ENCODE data around the gene EIPR1.
"Not testable (repeated sequence)": the region's sequence is repeated elsewhere in the genome, so short reads cannot be mapped to it uniquely, and the experiment has no call there.

Gene EIPR1

DNA sequence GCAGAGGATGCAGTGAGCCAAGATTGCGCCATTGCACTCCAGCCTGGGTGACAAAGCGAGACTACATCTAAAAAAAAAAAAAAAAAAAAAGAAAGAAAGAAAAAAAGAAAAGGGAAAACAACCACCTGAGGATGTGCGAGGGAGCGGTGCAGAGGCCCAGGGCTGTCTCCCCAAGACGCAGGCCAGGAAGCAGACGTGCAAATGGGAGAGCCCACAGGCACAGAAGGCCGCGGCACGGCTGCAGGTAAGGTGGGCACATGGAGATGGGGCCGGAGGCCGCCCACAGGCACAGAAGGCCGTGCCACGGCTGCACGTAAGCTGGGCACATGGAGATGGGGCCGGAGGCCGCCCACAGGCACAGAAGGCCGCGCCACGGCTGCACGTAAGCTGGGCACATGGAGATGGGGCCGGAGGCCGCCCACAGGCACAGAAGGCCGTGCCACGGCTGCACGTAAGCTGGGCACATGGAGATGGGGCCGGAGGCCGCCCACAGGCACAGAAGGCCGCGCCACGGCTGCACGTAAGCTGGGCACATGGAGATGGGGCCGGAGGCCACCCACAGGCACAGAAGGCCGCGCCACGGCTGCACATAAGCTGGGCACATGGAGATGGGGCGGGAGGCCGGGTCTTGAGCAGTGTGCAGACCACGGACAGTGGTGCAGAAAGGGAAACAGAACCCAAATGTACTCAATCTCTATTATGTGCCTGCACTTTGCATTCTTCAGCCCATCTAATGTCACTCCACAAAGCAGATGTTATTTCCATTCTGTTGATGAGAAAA, 93.6 kb downstream of the EIPR1 start:
- DNase-seq: not testable (repeated sequence)

DNA sequence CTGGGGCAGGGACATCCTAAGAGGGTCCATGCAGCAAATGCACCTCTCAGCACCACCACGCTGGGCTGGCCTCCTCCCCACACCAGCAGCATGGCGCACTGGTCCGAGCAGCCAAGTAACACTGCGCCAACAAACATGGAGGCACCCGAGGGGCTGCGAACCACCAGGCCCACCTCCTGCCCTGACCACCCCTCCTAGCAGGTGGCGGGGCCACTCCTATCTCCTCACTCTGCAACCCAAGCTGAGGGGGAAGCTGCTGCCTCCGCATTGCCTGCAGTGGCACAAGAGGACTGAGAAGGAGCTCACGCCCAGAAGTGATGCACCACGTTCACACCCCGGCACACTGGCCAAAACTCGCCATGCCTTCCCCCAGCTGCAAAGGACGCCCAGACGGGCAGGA, 94.4 kb downstream of the EIPR1 start:
- no peak for DNase-seq

DNA sequence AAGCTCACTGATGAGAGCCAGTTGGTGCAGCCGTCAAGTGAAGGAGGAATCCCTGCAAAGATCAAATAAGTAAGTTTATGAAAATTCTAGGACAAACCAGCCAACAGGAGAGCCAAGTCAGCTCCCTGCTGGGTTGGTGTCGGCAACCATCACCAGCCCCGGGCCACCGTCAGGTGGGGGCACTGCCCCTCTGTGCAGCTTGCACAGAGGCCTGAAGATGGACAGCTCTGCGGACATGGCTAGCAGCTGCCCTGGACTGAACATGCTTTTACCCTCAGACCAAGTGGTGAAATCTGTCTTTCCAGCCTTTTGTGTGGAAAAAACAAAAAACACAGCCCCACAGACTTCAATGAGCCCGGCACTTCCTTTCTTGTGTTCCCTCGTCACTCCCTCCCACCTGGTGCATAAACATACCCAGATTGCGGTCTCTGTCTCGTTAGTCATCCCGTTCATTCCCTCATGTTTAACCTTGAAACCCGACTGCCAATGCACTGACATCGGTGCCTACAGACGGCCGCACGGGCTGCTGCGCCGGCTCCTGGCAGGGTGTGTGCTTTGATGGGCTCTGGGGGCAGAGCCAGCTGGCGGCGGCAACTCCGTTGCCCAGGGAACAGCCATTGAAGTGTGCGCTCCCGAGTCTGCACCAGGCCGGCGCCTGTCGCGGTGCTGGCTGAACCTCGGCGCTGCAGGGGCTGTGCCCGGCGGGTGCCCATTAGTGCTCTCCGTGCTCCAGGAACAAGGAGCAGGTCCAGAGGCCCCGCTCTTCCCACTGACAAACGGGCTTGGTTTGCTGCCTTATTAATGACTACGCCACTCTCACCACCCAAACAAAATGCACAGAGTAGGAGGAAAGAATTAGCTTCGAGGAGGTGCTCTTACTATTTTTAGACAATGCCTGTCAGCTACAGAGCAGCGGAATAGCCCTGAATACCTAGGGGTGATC, 95.3 kb downstream of the EIPR1 start:
- DNase-seq: no peak

DNA sequence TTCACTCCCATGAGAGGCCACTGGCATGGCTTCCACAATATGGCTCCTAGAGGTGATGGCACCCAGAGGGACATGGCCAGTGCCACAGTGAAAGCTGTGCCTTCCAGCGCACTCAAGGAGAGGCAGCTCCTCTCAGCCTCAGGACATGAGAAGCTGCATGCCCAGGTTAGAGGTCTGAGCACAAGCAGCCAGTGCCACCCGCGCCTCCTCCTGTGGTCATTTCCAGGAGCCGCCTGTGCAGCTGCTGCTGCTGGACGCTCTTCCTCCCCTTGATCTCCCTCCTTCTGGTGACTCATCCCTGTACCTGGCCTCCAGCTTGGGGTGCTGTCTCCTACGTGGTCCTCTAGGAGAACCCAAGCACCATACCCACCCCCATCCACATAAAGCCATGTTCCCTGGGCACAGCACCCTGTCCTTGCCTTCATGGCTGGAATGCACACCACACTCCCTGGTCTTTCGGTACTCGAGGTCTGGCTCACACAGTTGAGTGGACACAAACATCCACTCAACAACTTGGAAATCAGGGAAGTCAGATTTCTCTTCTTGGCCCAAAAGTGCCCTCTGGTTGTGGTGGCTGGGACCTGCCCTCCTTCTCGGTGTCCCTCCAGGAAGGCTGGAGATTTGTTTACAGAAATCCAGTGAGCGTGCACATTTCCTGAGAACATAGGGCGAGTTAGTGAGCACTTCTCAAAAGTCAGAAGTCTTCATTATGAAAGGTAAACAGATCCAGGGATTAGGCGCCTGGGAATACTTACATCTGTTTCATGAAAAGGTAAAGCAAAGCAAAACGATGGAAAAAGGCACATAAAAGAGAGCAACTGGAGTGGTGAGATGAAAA, 96.7 kb downstream of the EIPR1 start:
- no peak for DNase-seq

DNA sequence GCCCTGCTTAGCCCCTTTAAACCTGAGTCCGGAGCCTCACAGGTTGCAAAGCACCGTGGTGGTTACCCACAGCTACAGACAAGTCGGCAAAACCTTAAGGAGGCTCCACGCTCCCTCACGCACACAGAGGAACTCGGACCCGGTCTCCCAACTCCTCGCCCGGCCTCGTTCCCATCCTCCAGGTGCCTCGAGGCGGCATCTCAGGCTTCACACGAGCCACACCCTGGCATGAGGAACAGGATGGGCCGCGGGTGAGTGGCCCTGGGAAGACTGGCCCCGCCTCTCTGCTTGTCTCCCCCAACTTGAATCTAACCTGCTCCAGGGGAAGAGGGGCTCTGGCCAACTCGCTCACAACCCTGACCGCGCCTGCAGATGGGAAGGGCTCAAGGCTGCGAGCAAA, 97.4 kb downstream of the EIPR1 start:
- no peak for DNase-seq

DNA sequence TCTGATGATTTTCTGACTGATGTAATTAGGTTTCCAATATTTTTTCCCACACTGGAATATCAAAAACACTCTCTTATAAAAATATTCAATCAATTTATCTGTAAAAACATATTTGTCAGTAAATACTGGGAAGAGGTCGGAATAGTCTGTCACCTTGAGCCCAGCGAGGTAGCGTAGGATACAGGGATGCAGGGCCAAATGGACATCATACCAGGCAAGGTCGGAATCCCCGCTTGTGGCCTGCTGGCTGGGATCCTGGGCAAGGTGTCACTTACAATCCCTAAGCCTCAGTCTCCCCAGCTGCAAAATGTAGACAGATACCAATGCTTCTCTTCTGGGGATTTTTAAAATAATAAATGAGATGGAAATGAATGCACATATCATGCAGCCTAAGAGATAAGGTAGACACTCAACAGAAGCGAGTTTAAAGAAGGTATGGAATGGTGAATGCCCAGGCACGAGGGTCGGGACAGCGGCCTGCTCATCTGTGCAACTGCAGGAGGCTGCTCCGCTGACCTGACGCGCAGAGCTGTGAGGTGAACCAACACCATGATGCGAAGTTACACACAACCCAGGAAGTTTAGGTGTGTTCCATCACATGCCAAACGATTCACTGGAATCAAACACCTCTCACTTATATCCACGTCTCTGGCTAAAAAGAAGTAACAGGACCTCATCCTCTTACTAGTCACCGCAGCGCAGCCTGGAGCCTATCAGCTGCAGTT, 98.2 kb downstream of the EIPR1 start:
- DNase-seq: no peak

DNA sequence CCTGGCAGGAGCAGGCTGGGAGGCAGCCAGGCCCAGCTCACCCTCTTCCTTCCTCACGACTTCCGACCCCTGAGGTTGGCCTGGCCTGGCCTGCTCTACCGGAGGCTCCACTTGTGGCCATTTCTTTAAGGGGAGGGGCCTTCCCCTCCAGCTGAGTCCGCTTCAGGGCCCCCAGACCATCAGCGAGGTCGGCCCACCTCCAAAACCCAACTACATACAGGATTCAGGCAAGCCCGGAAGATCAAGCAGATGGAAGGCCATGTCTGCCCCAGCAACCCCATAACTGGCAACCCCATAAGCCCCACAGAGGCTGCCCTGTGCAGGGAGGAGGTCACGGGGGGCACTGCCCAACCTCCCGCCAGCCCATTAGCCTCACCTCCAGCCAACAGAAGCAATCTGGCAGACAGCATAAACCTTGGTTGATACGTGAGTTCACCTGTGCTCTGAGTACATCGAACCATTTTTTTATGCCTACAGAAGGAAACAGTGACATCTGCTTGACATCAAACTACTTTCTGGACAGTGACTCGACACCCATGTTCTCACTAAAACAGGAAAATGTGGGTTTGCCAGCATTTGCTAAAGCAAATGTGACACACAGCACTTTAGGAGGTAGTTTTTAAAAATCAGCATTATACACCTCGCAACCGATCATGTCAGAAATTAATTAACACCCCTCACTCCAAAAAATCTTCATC, 98.9 kb downstream of the EIPR1 start:
- DNase-seq: no peak

DNA sequence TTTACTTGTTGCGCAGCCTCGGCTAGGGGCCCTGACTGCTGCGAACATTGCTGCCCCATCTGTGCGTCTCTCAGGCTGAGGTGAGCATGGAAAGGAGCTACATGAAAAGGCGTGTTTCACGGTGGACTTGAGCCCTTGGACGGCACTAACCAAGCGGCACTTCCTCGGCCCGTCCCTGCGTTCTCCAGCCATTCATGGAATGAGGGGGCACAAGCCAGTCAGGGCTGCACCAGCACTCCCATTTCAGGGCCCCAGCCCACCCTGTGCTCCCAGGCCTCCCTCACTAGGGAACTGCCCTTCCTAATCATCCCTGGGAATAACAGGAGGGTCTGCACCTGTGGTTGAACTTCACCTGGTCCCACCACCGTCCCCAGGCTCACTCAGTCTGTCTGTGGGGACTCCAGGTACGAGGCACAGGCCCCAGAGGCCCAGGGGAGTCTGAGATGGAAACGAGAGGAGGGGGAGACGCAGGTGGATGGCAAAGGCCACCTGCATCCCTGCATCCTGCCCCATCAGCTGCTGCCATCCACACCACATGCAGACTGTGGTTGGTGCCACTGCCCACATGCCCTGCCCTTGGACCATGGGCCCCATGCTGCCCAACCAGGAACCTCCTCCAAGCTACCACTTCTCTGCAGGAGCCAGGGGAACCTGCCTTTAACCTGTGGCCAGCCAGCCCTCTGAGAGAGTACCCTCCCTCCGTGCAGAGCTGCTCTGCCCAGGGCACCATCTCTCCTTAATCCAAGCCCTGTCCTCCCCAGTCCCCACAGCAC, 99.7 kb downstream of the EIPR1 start:
- DNase-seq: no peak

DNA sequence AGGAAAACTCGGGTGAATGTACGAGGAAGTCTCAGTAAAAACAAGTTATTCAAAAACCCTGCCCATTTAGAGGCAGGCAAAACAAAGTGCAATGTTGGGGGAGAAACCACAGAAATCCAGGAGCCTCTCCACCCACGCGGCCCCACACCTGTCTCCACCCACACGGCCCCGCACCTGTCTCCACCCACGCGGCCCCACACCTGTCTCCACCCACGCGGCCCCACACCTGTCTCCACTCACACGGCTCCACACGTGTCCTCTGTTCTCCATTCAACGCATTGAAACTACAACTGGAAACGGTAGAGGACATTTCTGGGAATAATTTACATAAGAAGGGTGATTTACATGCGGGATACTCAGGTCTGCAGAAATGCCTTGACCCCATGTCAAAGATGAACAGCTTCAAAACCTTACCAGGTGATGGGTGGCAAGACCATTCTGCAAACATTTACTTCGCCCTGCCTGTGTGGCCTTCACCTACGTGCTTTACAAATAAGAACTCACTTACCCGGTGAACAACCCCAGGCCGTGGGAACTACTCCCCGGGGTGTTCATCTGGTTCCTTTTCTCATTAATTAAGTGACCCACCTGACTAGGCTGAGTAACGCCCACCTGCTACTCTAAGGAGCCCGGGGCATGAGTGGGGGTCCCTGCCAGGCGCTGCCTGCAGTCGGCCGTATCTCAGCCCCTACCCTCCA, 100.4 kb downstream of the EIPR1 start:
- DNase-seq: no peak

DNA sequence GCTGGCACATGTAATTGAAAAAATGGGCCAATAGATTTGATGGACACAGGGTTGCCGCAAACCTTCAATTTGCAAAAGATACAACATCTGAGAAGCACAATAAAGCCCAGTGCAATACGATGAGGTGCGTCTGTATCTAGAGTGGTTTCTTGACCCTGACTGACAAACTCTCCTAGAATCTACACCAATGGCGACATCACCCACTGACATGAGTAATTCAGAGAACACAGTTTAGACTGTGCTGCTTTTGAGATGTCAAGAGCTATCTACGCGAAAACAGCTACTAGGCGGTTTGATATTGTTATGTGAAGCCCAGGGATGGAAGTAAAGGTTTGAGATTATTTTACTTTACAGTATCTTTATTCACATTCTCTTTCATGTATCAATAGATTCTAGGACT, 104.9 kb downstream of the EIPR1 start:
- DNase-seq: no peak

DNA sequence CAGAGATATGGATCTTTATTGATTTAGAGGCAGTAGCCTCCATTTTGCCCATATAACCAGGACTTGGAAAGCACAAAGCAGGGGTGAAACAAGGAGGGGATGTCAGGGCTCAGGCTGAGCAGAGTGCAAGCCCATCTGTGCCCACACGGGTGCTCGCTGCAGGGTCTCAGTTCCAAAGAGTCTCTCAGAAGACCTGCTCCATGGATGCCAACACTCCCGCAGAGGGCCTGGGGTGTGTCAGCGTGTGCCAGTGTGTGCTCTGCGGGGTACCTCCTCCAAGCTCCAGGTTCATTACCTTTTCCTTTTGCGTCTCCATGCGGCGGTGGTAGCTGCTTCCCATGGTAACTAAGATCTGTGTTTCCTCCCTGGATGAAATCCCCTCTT, 107.5 kb downstream of the EIPR1 start:
- no peak for DNase-seq

DNA sequence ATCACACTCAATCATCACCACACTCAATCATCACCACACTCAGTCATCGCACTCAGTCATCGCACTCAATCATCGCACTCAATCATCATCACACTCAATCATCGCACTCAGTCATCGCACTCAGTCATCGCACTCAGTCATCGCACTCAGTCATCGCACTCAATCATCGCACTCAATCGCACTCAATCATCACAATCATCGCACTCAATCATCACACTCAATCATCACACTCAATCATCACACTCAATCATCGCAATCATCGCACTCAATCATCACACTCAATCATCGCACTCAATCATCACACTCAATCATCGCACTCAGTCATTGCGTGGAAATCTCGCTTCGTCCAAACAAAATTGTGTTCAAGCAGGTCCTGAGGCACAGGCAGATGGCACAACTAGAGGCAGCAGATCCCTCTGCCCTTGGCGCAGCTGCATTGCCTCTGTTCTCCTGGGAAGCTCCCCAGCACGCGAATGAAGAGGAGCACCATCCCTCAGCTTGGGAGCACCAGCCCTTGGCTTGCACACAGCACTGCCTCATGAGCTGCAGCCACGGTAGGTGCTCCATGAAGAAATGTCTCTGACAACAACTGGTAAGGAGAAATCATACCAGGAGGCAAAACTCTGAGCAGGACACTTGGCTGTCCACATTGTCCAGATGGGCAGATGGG, 108.1 kb downstream of the EIPR1 start:
- no peak for DNase-seq

DNA sequence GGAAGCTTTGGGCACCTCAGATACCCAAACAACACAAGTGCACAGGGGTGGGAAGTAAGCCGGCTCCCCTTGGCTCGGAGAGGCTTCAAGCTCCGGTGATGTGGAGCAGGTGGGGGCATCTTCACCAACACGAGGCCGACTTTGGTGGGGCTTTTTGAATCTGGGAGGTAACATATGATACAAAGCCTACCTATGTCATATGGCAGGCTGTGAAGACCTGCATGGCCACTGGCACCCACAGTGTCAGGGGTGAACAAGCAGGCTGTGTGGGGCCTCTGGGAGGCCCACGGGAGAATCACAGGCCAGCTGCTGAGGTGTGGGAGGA, 109.0 kb downstream of the EIPR1 start:
- no peak for DNase-seq

DNA sequence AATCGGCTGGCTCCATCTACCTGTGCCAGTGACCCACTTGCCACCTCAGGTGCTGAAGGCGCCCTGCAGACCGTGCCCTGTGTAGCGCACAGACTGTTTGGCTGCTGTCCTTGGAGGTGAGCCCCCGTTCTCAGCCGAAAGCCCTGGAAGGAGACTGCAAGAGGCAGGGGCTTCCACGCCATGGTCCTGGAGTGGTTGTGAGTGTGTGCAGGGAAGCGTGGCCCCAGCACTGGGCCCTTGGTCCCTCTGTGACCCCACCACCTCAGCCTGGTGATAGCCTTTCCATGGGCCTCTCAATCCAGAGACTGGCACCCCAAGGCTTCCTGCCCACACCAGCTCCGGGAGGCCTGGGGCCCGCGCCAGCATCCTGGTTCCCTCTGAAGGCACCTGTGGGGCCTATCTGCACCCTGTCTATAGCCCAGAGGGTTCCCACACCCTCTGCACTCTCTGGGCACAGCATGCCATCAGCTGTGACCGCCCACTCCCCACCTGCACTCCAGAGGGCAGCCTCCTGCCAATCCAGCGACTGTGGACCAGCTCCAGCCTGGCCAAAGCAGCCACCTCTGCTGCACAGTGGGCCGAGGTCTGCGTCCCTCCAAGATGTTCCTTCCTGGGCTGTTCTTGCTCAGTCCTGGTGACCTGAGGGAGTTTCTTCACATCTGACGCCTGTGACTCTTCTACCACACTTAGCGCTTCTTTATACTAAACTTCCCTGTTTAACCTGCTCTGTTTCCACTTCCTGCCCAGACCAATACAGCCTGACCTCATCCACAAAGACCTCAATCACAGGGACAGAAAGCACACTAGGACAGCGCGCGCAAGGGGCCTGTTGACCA, 109.5 kb downstream of the EIPR1 start:
- no peak for DNase-seq

DNA sequence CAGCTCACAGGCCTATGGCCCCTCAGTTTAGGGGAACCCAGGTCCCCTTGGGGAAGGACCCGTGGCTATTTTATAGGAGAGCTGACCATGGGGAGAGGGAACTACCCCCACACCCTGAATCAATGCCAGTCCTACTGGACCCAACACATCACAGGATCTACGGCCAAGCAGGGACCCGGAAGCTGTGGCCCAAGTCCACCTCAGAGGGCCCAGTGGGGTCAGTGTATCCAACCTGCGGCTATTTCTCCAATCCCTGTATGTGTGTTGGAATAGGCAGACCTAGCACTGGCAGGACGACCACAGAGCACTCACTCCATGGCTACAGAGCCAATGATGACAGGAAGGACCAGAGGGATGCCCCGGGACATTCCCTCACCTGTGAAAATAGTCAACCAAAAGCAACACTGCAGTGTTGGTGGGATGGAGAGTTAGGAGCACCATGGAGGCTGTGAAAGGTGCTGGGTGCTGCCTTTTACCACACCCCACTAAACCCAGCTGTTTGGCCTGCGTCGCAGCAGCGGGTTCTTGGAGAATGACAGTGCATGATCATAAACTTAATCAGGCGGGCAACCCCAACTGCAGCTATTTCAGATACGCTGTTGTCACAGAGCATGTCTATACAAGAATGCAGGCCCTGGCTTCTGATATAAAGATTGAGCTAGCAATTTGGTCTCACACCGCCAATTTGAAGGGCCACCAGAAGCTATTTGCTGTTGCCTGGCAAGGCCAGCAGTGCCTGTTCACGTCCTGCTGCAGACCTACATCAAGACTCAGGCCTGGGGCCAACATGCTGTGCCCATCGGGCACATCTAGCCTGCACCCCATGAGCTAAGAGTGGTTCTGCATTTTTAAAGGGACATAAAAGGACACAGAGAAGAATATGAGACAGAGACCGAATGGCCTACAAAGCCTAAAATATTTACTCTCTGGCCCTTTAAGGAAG, 110.4 kb downstream of the EIPR1 start:
- DNase-seq: no peak

DNA sequence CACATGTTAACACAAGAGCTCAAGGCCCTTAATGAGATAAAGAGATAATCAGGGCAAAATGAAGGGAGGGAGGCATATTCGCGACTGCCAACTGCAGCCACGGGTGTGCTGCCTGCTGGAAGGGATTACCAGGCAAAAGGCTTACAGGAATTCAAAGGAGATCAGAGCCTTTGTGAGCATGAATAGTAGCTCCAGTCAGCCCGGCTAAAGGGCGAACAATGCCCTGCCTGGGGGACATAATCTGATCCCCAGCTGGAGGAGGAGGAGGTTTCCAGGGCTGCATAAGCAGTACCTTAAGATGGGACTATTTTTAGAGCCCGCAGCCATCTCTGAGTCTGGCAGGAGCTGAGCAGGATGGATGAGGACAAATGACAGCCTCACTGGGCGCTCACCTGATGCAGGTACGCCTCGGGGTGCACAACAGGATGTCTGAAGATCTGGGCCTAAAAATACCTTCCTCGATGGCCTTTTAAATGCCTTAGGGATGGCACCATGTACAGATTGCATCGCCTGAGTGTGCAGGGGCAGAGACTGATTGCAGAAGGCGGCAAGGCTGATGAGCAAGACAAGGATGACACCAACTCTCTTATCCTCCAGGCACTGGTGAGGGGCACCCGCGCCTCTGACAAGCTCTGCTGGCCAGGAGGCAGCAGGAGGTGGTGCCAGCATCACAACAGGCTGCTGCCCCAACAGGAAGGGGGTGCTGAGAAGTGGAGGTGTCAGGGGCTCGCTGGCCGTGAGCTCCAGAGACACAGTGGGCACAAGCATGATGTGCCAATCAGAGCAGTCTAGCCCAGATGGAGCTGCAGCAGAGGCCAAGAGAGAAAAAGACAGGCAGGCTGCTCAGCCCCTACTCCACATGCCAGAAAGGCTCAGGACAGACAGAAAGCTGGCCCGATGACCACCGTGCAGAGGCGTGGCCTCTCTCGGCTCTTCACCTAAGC, 111.4 kb downstream of the EIPR1 start:
- DNase-seq: no peak

DNA sequence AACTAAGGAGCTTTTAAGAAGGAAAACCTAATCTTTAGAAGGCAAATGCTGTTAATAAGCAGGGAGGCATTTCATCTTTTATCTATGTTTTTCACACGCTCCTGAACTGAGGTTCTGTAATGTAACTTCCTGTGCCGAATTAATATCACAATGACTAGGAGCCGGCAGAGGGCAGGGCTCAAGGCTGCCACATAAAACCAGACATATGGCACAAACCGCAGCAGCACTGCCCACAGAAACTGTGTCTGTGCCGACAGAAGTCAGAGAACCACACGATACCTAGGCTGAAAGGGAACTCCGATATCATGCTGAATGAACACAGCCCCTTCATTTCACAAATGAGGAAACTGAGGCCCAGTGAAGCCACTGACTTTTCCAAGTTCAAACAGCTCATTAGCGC, 112.1 kb downstream of the EIPR1 start:
- no peak for DNase-seq
